Osteocyte (in vitro differentiated cells): ENCODE data around the gene CRHR1. TPM values are rescaled to one million over a fixed set of nuclear protein-coding genes. Genes with fewer than 3 reads are reported as not detected.

Experiments
- DNase-seq: peaks from one replicate; pipeline ENCODE4 v3.0.0; 2021; ENCODE audit warnings: mixed read lengths; ENCODE audit not compliant: unreplicated experiment; ENCODE audit errors: extremely low spot score
- H3K27ac Mint-ChIP-seq: one replicate; pipeline ENCODE4 v1.8.0; 2021; ENCODE audit warnings: mild to moderate bottlenecking, mixed read lengths; ENCODE audit not compliant: unreplicated experiment
- H3K27me3 Mint-ChIP-seq: one replicate; pipeline ENCODE4 v1.8.0; 2021; ENCODE audit warnings: mixed read lengths; ENCODE audit not compliant: unreplicated experiment
- H3K36me3 Mint-ChIP-seq: one replicate; pipeline ENCODE4 v1.8.0; 2021; ENCODE audit warnings: mixed read lengths; ENCODE audit not compliant: unreplicated experiment
- H3K4me1 Mint-ChIP-seq: one replicate; pipeline ENCODE4 v1.8.0; 2021; ENCODE audit warnings: mixed read lengths; ENCODE audit not compliant: unreplicated experiment
- H3K4me3 Mint-ChIP-seq: one replicate; pipeline ENCODE4 v1.8.0; 2021; ENCODE audit warnings: mild to moderate bottlenecking, moderate library complexity, mixed read lengths; ENCODE audit not compliant: unreplicated experiment
- H3K9me3 Mint-ChIP-seq: one replicate; pipeline ENCODE4 v1.8.0; 2021; ENCODE audit warnings: mixed read lengths; ENCODE audit not compliant: unreplicated experiment
- CTCF ChIP-seq: fragments of 200-600 bp; sonication (generic); IDR thresholded peaks from 2 replicates; pipeline ENCODE4 v1.5.0; 2021; ENCODE audit warnings: antibody characterized with exemption, mild to moderate bottlenecking, moderate library complexity
- total RNA-seq: library from RNA; stranded (reverse); gene quantifications from 2 replicates; pipeline ENCODE4 v1.2.1, GENCODE V29; 2021

Gene CRHR1
- total RNA-seq, 1 donor from 2014 or later: not detected

- H3K27ac Mint-ChIP-seq: no peak overlapping the region
- no peak for DNase-seq
- no peaks in the 10 kb centered on the region for H3K9me3 Mint-ChIP-seq
- no peak for TF ChIP-seq CTCF
- H3K4me3 Mint-ChIP-seq: no peak overlapping the region
- peaks cover 34% of the 10 kb centered on the region for H3K27me3 Mint-ChIP-seq
- no peaks in the 10 kb centered on the region for H3K4me1 Mint-ChIP-seq
- H3K36me3 Mint-ChIP-seq: no peaks in the 10 kb centered on the region
Observed at GRCh38 chr17:45759761-45760160, 24.4 kb upstream of the CRHR1 start.

GRCh38 chr17:45761957-45762565 is 22.1 kb upstream of the CRHR1 start:
- H3K4me1 Mint-ChIP-seq: no peaks in the 10 kb centered on the region
- no peaks in the 10 kb centered on the region for H3K9me3 Mint-ChIP-seq

GRCh38 chr17:45763182-45763581 is 20.9 kb upstream of the CRHR1 start:
- TF ChIP-seq CTCF: no peak
- no peaks in the 10 kb centered on the region for H3K36me3 Mint-ChIP-seq
- H3K9me3 Mint-ChIP-seq: no peaks in the 10 kb centered on the region
- no peak overlapping the region for H3K27ac Mint-ChIP-seq
- no peak overlapping the region for H3K4me3 Mint-ChIP-seq
- peaks cover 24% of the 10 kb centered on the region for H3K27me3 Mint-ChIP-seq
- DNase-seq: no peak
- no peaks in the 10 kb centered on the region for H3K4me1 Mint-ChIP-seq

More at GRCh38 chr17:45761957-45762565, 22.1 kb upstream of the CRHR1 start:
- DNase-seq: no peak
- Mint-ChIP-seq H3K27me3 (peaks cover 20% of the 10 kb centered on the region), H3K4me3 (no peak overlapping the region), H3K36me3 (no peaks in the 10 kb centered on the region), H3K27ac (no peak overlapping the region)
- TF ChIP-seq CTCF: no peak

- no peak overlapping the region for H3K4me3 Mint-ChIP-seq
- H3K36me3 Mint-ChIP-seq: no peaks in the 10 kb centered on the region
- TF ChIP-seq CTCF: no peak
- H3K9me3 Mint-ChIP-seq: no peaks in the 10 kb centered on the region
- no peaks in the 10 kb centered on the region for H3K4me1 Mint-ChIP-seq
- H3K27me3 Mint-ChIP-seq: peaks cover 27% of the 10 kb centered on the region
- H3K27ac Mint-ChIP-seq: no peak overlapping the region
- no peak for DNase-seq
Observed at GRCh38 chr17:45764479-45764878, 19.6 kb upstream of the CRHR1 start.

GRCh38 chr17:45768000-45768399 is 16.1 kb upstream of the CRHR1 start:
- no peak for TF ChIP-seq CTCF
- H3K36me3 Mint-ChIP-seq: no peaks in the 10 kb centered on the region
- H3K27ac Mint-ChIP-seq: no peak overlapping the region
- H3K27me3 Mint-ChIP-seq: peaks cover 37% of the 10 kb centered on the region
- no peak overlapping the region for H3K4me3 Mint-ChIP-seq
- no peaks in the 10 kb centered on the region for H3K9me3 Mint-ChIP-seq
- no peak for DNase-seq
- H3K4me1 Mint-ChIP-seq: no peaks in the 10 kb centered on the region
